T-helper 2 cell treated with Interferon-gamma antibody and Interleukin-4, amounts not matched to agents 5 μg/mL and 100 μg/mL, for 36 hours (primary cell): Measurements from ENCODE around the gene HEATR5A.
"Not testable (repeated sequence)": the region's sequence is repeated elsewhere in the genome, so short reads cannot be mapped to it uniquely, and the experiment has no call there.

Experiments
- DNase-seq: peaks from one replicate; pipeline ENCODE4 v3.0.0; 2021; ENCODE audit warnings: low spot score
- H3K27ac Mint-ChIP-seq: one replicate; pipeline ENCODE4 v1.8.0; 2021; ENCODE audit warnings: mild to moderate bottlenecking, mixed read lengths
- H3K27me3 Mint-ChIP-seq: one replicate; pipeline ENCODE4 v1.8.0; 2021; ENCODE audit warnings: low read depth, mixed read lengths
- H3K36me3 Mint-ChIP-seq: one replicate; pipeline ENCODE4 v1.8.0; 2021; ENCODE audit warnings: low read depth, mixed read lengths
- H3K4me1 Mint-ChIP-seq: one replicate; pipeline ENCODE4 v1.8.0; 2021; ENCODE audit warnings: low read depth, mixed read lengths
- H3K4me3 Mint-ChIP-seq: one replicate; pipeline ENCODE4 v1.8.0; 2022; ENCODE audit warnings: mild to moderate bottlenecking, moderate library complexity, mixed read lengths
- H3K9me3 Mint-ChIP-seq: one replicate; pipeline ENCODE4 v1.8.0; 2021; ENCODE audit warnings: mixed read lengths

Gene HEATR5A

GRCh38 chr14:31312934-31313333 is 107.4 kb downstream of the HEATR5A start:
- no peak for DNase-seq
- Mint-ChIP-seq H3K4me3 (no peak overlapping the region), H3K27ac (no peak overlapping the region), H3K4me1 (no peaks in the 10 kb centered on the region), H3K27me3 (no peaks in the 10 kb centered on the region), H3K9me3 (no peaks in the 10 kb centered on the region), H3K36me3 (peaks cover 5% of the 10 kb centered on the region)

GRCh38 chr14:31312370-31312769 is 108.0 kb downstream of the HEATR5A start:
- not testable (repeated sequence) for H3K36me3 Mint-ChIP-seq, H3K4me1 Mint-ChIP-seq, H3K4me3 Mint-ChIP-seq, H3K27ac Mint-ChIP-seq, H3K27me3 Mint-ChIP-seq, DNase-seq, H3K9me3 Mint-ChIP-seq

GRCh38 chr14:31307618-31308017 is 112.7 kb downstream of the HEATR5A start:
- Mint-ChIP-seq H3K27ac (no peak overlapping the region), H3K9me3 (no peaks in the 10 kb centered on the region), H3K27me3 (no peaks in the 10 kb centered on the region), H3K4me3 (no peak overlapping the region), H3K4me1 (no peaks in the 10 kb centered on the region), H3K36me3 (peaks cover 9% of the 10 kb centered on the region)
- DNase-seq, result no peak

GRCh38 chr14:31307198-31307597 is 113.2 kb downstream of the HEATR5A start:
- peaks cover 9% of the 10 kb centered on the region for H3K36me3 Mint-ChIP-seq
- no peaks in the 10 kb centered on the region for H3K27me3 Mint-ChIP-seq
- no peak overlapping the region for H3K27ac Mint-ChIP-seq

GRCh38 chr14:31303654-31304053 is 116.7 kb downstream of the HEATR5A start:
- no peaks in the 10 kb centered on the region for H3K27me3 Mint-ChIP-seq
- H3K4me3 Mint-ChIP-seq, result no peak overlapping the region
- H3K9me3 Mint-ChIP-seq, result no peaks in the 10 kb centered on the region
- no peaks in the 10 kb centered on the region for H3K4me1 Mint-ChIP-seq
- H3K27ac Mint-ChIP-seq, result no peak overlapping the region
- H3K36me3 Mint-ChIP-seq, result peaks cover 4% of the 10 kb centered on the region
- no peak for DNase-seq

More at GRCh38 chr14:31307198-31307597, 113.2 kb downstream of the HEATR5A start:
- H3K9me3 Mint-ChIP-seq, result no peaks in the 10 kb centered on the region
- H3K4me1 Mint-ChIP-seq, result no peaks in the 10 kb centered on the region
- no peak for DNase-seq
- H3K4me3 Mint-ChIP-seq, result no peak overlapping the region

GRCh38 chr14:31300883-31301282 is 119.5 kb downstream of the HEATR5A start:
- Mint-ChIP-seq H3K4me3 (no peak overlapping the region), H3K36me3 (peaks cover 2% of the 10 kb centered on the region), H3K9me3 (no peaks in the 10 kb centered on the region), H3K27me3 (no peaks in the 10 kb centered on the region), H3K27ac (no peak overlapping the region), H3K4me1 (no peaks in the 10 kb centered on the region)
- no peak for DNase-seq

GRCh38 chr14:31300296-31300695 is 120.1 kb downstream of the HEATR5A start:
- Mint-ChIP-seq H3K4me1 (no peaks in the 10 kb centered on the region), H3K27me3 (no peaks in the 10 kb centered on the region), H3K9me3 (no peaks in the 10 kb centered on the region), H3K27ac (no peak overlapping the region), H3K36me3 (peaks cover 2% of the 10 kb centered on the region), H3K4me3 (no peak overlapping the region)
- no peak for DNase-seq

GRCh38 chr14:31297701-31298344 is 122.5 kb downstream of the HEATR5A start:
- Mint-ChIP-seq H3K27me3 (no peaks in the 10 kb centered on the region), H3K36me3 (no peaks in the 10 kb centered on the region), H3K4me1 (no peaks in the 10 kb centered on the region), H3K9me3 (no peaks in the 10 kb centered on the region), H3K4me3 (no peak overlapping the region), H3K27ac (no peak overlapping the region)
- no peak for DNase-seq

GRCh38 chr14:31297112-31297511 is 123.2 kb downstream of the HEATR5A start:
- DNase-seq, result no peak
- Mint-ChIP-seq H3K36me3 (no peaks in the 10 kb centered on the region), H3K4me1 (no peaks in the 10 kb centered on the region), H3K27ac (no peak overlapping the region), H3K9me3 (no peaks in the 10 kb centered on the region), H3K4me3 (no peak overlapping the region), H3K27me3 (no peaks in the 10 kb centered on the region)

- DNase-seq, result no peak
- no peak overlapping the region for H3K4me3 Mint-ChIP-seq
These were observed 125.5 kb downstream of the HEATR5A start for GRCh38 chr14:31294746-31295405.

GRCh38 chr14:31292937-31293616 is 127.3 kb downstream of the HEATR5A start:
- no peaks in the 10 kb centered on the region for H3K27me3 Mint-ChIP-seq
- no peaks in the 10 kb centered on the region for H3K36me3 Mint-ChIP-seq
- no peak for DNase-seq
- no peaks in the 10 kb centered on the region for H3K4me1 Mint-ChIP-seq
- no peaks in the 10 kb centered on the region for H3K9me3 Mint-ChIP-seq
- no peak overlapping the region for H3K4me3 Mint-ChIP-seq
- no peak overlapping the region for H3K27ac Mint-ChIP-seq

More at GRCh38 chr14:31294746-31295405, 125.5 kb downstream of the HEATR5A start:
- no peaks in the 10 kb centered on the region for H3K27me3 Mint-ChIP-seq
- no peak overlapping the region for H3K27ac Mint-ChIP-seq
- H3K9me3 Mint-ChIP-seq, result no peaks in the 10 kb centered on the region
- no peaks in the 10 kb centered on the region for H3K4me1 Mint-ChIP-seq
- H3K36me3 Mint-ChIP-seq, result no peaks in the 10 kb centered on the region

- Mint-ChIP-seq H3K4me3 (no peak overlapping the region), H3K9me3 (no peaks in the 10 kb centered on the region), H3K4me1 (no peaks in the 10 kb centered on the region), H3K36me3 (no peaks in the 10 kb centered on the region), H3K27me3 (no peaks in the 10 kb centered on the region), H3K27ac (no peak overlapping the region)
- no peak for DNase-seq
These were observed 129.1 kb downstream of the HEATR5A start for GRCh38 chr14:31291210-31291609.

- Mint-ChIP-seq H3K36me3 (no peaks in the 10 kb centered on the region), H3K9me3 (no peaks in the 10 kb centered on the region), H3K4me3 (no peak overlapping the region), H3K27me3 (no peaks in the 10 kb centered on the region), H3K4me1 (peaks cover 5% of the 10 kb centered on the region), H3K27ac (no peak overlapping the region)
- DNase-seq, result no peak
These were observed 132.9 kb downstream of the HEATR5A start for GRCh38 chr14:31287294-31287972.
